Activated CD4-positive, CD25-positive, alpha-beta regulatory T cell treated with anti-CD3 and anti-CD28 coated beads, Interleukin-2, amount 50 U/mL, for 24 hours (primary cell): ENCODE measurements around the gene POLR2L.

ENCODE experiments used
- ATAC-seq, 2 donors: fragments of 150-1000 bp; cut with Tn5 transposase; one replicate each; pipeline ENCODE4 v1.10.0; 2021; ENCODE audit warnings: mild to moderate bottlenecking in 1 of 2, moderate library complexity in 1 of 2

The POLR2L gene

GRCh38 chr11:853682-854448 is 11.5 kb upstream of the POLR2L start:
- no peak for ATAC-seq

GRCh38 chr11:852762-853161 is 10.4 kb upstream of the POLR2L start:
- no peak for ATAC-seq

GRCh38 chr11:850775-851763 is 8.7 kb upstream of the POLR2L start:
- ATAC-seq: no peak

- peak in 1 of 2 donors; percentile 3 for ATAC-seq
Observed at GRCh38 chr11:849951-850774, 7.8 kb upstream of the POLR2L start.

GRCh38 chr11:849104-849824 is 6.9 kb upstream of the POLR2L start:
- peak; percentile 23 to 30 for ATAC-seq

GRCh38 chr11:848380-848931 is 6.1 kb upstream of the POLR2L start:
- peak; percentile 63 to 65 for ATAC-seq

- no peak for ATAC-seq
Observed at GRCh38 chr11:847876-848275, 5.5 kb upstream of the POLR2L start.

- no peak for ATAC-seq
Observed at GRCh38 chr11:846496-847098, 4.3 kb upstream of the POLR2L start.

- no peak for ATAC-seq
Observed at GRCh38 chr11:845872-846495, 3.7 kb upstream of the POLR2L start.

GRCh38 chr11:844693-845644 is 2.6 kb upstream of the POLR2L start:
- ATAC-seq: no peak

GRCh38 chr11:843818-844692 is 1.7 kb upstream of the POLR2L start:
- ATAC-seq: no peak

GRCh38 chr11:843086-843734 is 881 bp upstream of the POLR2L start:
- ATAC-seq: no peak

GRCh38 chr11:841981-842369 is 354 bp downstream of the POLR2L start:
- ATAC-seq: peak; percentile 46 to 52

- ATAC-seq: no peak
Observed at GRCh38 chr11:839875-840617, 2.3 kb downstream of the POLR2L start.

- ATAC-seq: no peak
Observed at GRCh38 chr11:839280-839623, 3.1 kb downstream of the POLR2L start.

- ATAC-seq: no peak
Observed at GRCh38 chr11:838441-839279, 3.7 kb downstream of the POLR2L start.

- ATAC-seq: no peak
Observed at GRCh38 chr11:837990-838307, 4.4 kb downstream of the POLR2L start.
